ENCODE data around the gene PRSS27. TPM values are rescaled to one million over a fixed set of nuclear protein-coding genes. Genes with fewer than 3 reads are reported as not detected.

Gene PRSS27
- total and polyA plus RNA-seq, 2 donors (not counting 1 experiment from before 2014, with no cell fraction given), result 2.1 to 2.4 TPM

DNA sequence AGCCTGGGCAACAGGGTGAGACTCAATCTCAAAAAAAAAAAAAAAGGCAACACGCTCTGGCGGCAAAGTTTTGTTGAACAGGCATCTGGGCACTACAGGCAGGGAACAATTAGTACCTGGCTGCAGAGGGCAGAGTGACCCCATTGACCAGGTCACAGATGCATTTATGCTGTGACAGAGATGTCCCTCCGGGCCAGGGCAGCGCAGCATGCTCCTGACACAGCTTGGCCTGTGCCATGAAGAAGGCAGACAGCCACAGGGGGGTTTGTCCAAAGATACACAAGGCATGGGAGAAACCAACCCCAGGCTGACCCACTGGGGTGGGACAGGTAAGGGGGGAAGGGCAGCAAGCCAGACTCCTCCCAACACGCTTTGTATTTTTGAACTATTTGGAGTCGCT lies 24.7 kb upstream of the PRSS27 start:
- Histone ChIP-seq H3K79me2 (ENCODE audit: control insufficient read depth, insufficient read depth, low read length) (peaks cover 11% of the 10 kb centered on the region), H3K9ac (ENCODE audit: low read length) (no peak overlapping the region), H3K9me3 (ENCODE audit: control extremely low read depth in 1 of 3, control insufficient read depth in 2 of 3, insufficient read depth in 1 of 3, low read length in 2 of 3) (no peaks in the 10 kb centered on the region), H3K36me3 (replicated peaks in 1 of 2; ENCODE audit: control extremely low read depth in 1 of 2, control insufficient read depth in 1 of 2, extremely low read depth in 1 of 2, insufficient read depth in 2 of 2, low read length in 1 of 2) (no peaks in the 10 kb centered on the region), H3K4me1 (ENCODE audit: control insufficient read depth in 2 of 2, insufficient read depth in 2 of 2, low read length in 2 of 2) (no peaks in the 10 kb centered on the region), H3K4me2 (replicated peaks; ENCODE audit: low read depth, low read length, poor library complexity, severe bottlenecking) (no peak overlapping the region), H3K27ac (ENCODE audit: low read length in 2 of 2) (no peak overlapping the region), H3K4me3 (ENCODE audit: control extremely low read depth in 1 of 5, extremely low read depth in 1 of 5, insufficient read depth in 1 of 5, low read depth in 2 of 5, low read length in 4 of 5) (no peak overlapping the region), H4K20me1 (ENCODE audit: control insufficient read depth, insufficient read depth, low read length, poor library complexity, severe bottlenecking) (no peaks in the 10 kb centered on the region), H3K27me3 (replicated peaks in 1 of 4; ENCODE audit: control extremely low read depth in 1 of 4, control insufficient read depth in 3 of 4, insufficient read depth in 4 of 4, low read length in 3 of 4) (no peaks in the 10 kb centered on the region), H2AFZ (ENCODE audit: insufficient read depth, low read depth, low read length, poor library complexity, severe bottlenecking) (no peak overlapping the region)
- TF ChIP-seq EZH2 (IDR thresholded peaks at IDR 0.05; ENCODE audit: borderline replicate concordance, insufficient read depth, low read depth, low read length, poor library complexity, severe bottlenecking), result no peak
- TF ChIP-seq, protein P1, sequence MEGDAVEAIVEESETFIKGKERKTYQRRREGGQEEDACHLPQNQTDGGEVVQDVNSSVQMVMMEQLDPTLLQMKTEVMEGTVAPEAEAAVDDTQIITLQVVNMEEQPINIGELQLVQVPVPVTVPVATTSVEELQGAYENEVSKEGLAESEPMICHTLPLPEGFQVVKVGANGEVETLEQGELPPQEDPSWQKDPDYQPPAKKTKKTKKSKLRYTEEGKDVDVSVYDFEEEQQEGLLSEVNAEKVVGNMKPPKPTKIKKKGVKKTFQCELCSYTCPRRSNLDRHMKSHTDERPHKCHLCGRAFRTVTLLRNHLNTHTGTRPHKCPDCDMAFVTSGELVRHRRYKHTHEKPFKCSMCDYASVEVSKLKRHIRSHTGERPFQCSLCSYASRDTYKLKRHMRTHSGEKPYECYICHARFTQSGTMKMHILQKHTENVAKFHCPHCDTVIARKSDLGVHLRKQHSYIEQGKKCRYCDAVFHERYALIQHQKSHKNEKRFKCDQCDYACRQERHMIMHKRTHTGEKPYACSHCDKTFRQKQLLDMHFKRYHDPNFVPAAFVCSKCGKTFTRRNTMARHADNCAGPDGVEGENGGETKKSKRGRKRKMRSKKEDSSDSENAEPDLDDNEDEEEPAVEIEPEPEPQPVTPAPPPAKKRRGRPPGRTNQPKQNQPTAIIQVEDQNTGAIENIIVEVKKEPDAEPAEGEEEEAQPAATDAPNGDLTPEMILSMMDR (IDR thresholded peaks at IDR 0.05), result no peak
- H3K27ac Mint-ChIP-seq, result no peak overlapping the region
- no peaks in the 10 kb centered on the region for H3K9me3 Mint-ChIP-seq (ENCODE audit: insufficient read depth)
- no peak overlapping the region for H3K4me3 Mint-ChIP-seq
- no peaks in the 10 kb centered on the region for H3K27me3 Mint-ChIP-seq
- H3K4me1 Mint-ChIP-seq, result no peaks in the 10 kb centered on the region
- WGBS (ENCODE audit: insufficient coverage), result 98% methylated on average over 6 of the region's 6 CpGs
- CTCF ChIA-PET, result no interaction called here
- POLR2A ChIA-PET, result interaction anchor here (0.7 kb wide), 1 partner anchor 12 kb away, joined by 5 read pairs; no protein-coding TSS in a partner anchor
- ATAC-seq (ENCODE audit: low read depth) (no peak), DNase-seq (no peak)
- intact Hi-C loops (cut with micrococcal nuclease), result no loop called here

DNA sequence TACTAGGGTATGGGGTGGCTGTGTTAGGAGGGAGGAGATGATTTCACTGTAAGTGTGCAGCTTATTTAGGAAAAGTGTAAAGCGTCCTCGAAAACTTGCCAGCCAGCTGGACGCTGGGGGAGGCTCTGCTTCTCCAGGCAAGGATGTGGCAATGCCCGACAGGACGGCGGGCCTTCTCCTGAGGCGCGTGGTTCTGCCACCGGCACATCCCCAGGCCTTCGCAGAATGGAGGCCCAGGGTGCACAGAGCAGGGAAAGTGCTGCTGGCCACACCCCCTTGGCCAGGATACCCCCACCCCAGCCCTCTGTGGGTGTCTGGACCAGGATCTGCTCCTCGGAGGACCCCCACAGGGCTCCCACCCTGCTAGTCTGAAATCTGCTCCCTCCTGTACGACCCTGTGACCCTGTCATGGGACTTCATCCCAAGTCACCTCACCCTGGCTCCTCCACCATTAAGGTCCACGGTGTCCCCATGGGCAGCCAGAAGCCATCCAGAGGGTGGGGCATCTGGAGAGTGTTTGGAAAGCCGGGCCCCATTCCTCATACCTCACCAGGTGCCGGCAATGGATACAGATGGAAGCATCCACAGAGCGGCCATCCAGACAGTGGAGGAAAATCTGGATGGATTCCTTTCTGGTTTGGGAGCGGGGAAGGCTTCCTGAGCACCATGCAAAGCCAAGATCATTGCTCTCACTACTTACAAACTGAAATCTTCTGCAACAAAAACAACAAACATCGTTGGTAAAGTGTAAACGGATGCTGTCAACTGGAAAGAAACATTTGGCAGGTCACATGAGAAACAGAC lies 23.2 kb upstream of the PRSS27 start:
- intact Hi-C loops (cut with micrococcal nuclease), result no loop called here
- peaks cover 0 to 1% (median 0%) of the 10 kb centered on the region in 4 experiments for H3K27me3 ChIP-seq (replicated peaks in 1 of 4; ENCODE audit: control extremely low read depth in 1 of 4, control insufficient read depth in 3 of 4, insufficient read depth in 4 of 4, low read length in 3 of 4)
- H3K36me3 ChIP-seq (replicated peaks in 1 of 2; ENCODE audit: control extremely low read depth in 1 of 2, control insufficient read depth in 1 of 2, extremely low read depth in 1 of 2, insufficient read depth in 2 of 2, low read length in 1 of 2), result no peaks in the 10 kb centered on the region
- H3K27me3 Mint-ChIP-seq, result no peaks in the 10 kb centered on the region
- no peak overlapping the region for H3K4me3 ChIP-seq (ENCODE audit: control extremely low read depth in 1 of 5, extremely low read depth in 1 of 5, insufficient read depth in 1 of 5, low read depth in 2 of 5, low read length in 4 of 5)
- TF ChIP-seq EZH2 (IDR thresholded peaks at IDR 0.05; ENCODE audit: borderline replicate concordance, insufficient read depth, low read depth, low read length, poor library complexity, severe bottlenecking), result no peak
- TF ChIP-seq, protein P1 (IDR thresholded peaks at IDR 0.05), result no peak
- no peak overlapping the region for H2AFZ ChIP-seq (ENCODE audit: insufficient read depth, low read depth, low read length, poor library complexity, severe bottlenecking)
- H3K27ac Mint-ChIP-seq, result no peak overlapping the region
- H3K9me3 ChIP-seq (ENCODE audit: control extremely low read depth in 1 of 3, control insufficient read depth in 2 of 3, insufficient read depth in 1 of 3, low read length in 2 of 3), result no peaks in the 10 kb centered on the region
- 90% methylated on average over 13 of the region's 19 CpGs for WGBS (ENCODE audit: insufficient coverage)
- no peaks in the 10 kb centered on the region for H4K20me1 ChIP-seq (ENCODE audit: control insufficient read depth, insufficient read depth, low read length, poor library complexity, severe bottlenecking)
- POLR2A ChIA-PET, result no interaction called here
- H3K9ac ChIP-seq (ENCODE audit: low read length), result no peak overlapping the region
- H3K4me3 Mint-ChIP-seq, result no peak overlapping the region
- H3K9me3 Mint-ChIP-seq (ENCODE audit: insufficient read depth), result no peaks in the 10 kb centered on the region
- ATAC-seq (ENCODE audit: low read depth) (no peak), DNase-seq (no peak)
- CTCF ChIA-PET, result no interaction called here
- no peaks in the 10 kb centered on the region for H3K79me2 ChIP-seq (ENCODE audit: control insufficient read depth, insufficient read depth, low read length)
- H3K4me2 ChIP-seq (replicated peaks; ENCODE audit: low read depth, low read length, poor library complexity, severe bottlenecking), result no peak overlapping the region
- no peaks in the 10 kb centered on the region for H3K4me1 ChIP-seq (ENCODE audit: control insufficient read depth in 2 of 2, insufficient read depth in 2 of 2, low read length in 2 of 2)
- H3K4me1 Mint-ChIP-seq, result no peaks in the 10 kb centered on the region
- H3K27ac ChIP-seq (ENCODE audit: low read length in 2 of 2), result no peak overlapping the region

Data from B cell (primary cell).